ENCODE results near the gene WDR64.

WDR64 gene

DNA sequence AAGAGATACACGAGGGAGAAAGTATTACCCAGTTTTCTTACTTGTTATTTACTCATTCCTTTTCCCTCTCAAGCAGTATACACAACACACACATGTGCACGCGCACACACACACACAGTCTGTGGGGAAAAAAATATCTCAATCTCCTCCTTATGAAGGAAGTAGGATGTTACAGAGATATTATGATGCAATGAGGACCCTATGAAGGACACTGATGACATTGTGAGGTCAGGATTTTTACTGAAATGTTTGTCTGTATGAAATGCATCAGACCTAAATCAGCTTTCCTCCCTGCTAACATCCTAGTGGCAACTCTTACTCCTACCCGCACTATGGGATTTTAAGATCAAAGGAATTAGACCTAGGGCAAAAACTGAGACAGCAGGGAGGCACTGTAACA, at the start of gene WDR64:
Gene WDR64, plus strand, starts transcription at position 270 of the 400 bp plus-strand sequence. CDS start 204 bp downstream, outside the sequence.
- Mint-ChIP-seq H3K27me3 (ENCODE audit: low read depth, poor library complexity) (no peaks in the 10 kb centered on the region), H3K27ac (no peak within 1 kb of the TSS), H3K9me3 (peaks cover 3% of the 10 kb centered on the region), H3K36me3 (ENCODE audit: low read depth) (no peaks in the 10 kb centered on the region), H3K4me1 (no peaks in the 10 kb centered on the region), H3K4me3 (no peak within 1 kb of the TSS)
- DNase-seq = no peak
- TF ChIP-seq, protein P1, sequence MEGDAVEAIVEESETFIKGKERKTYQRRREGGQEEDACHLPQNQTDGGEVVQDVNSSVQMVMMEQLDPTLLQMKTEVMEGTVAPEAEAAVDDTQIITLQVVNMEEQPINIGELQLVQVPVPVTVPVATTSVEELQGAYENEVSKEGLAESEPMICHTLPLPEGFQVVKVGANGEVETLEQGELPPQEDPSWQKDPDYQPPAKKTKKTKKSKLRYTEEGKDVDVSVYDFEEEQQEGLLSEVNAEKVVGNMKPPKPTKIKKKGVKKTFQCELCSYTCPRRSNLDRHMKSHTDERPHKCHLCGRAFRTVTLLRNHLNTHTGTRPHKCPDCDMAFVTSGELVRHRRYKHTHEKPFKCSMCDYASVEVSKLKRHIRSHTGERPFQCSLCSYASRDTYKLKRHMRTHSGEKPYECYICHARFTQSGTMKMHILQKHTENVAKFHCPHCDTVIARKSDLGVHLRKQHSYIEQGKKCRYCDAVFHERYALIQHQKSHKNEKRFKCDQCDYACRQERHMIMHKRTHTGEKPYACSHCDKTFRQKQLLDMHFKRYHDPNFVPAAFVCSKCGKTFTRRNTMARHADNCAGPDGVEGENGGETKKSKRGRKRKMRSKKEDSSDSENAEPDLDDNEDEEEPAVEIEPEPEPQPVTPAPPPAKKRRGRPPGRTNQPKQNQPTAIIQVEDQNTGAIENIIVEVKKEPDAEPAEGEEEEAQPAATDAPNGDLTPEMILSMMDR (IDR thresholded peaks at IDR 0.05) = no peak

GRCh38 chr1:241603731-241604245, 48.3 kb upstream of the WDR64 start:
- H3K27me3 Mint-ChIP-seq (ENCODE audit: low read depth, poor library complexity) = no peaks in the 10 kb centered on the region
- H3K27ac Mint-ChIP-seq = peak overlapping the region; percentile 21
- H3K4me1 Mint-ChIP-seq = peaks cover 8% of the 10 kb centered on the region
- peaks cover 43% of the 10 kb centered on the region for H3K36me3 Mint-ChIP-seq (ENCODE audit: low read depth)
- TF ChIP-seq, protein P1 (IDR thresholded peaks at IDR 0.05) = no peak
- no peak for DNase-seq
- no peak overlapping the region for H3K4me3 Mint-ChIP-seq
- H3K9me3 Mint-ChIP-seq = no peaks in the 10 kb centered on the region

- Mint-ChIP-seq H3K27ac (peak overlapping the region; percentile 80), H3K27me3 (ENCODE audit: low read depth, poor library complexity) (no peaks in the 10 kb centered on the region), H3K36me3 (ENCODE audit: low read depth) (peaks cover 40% of the 10 kb centered on the region), H3K9me3 (no peaks in the 10 kb centered on the region), H3K4me1 (peaks cover 8% of the 10 kb centered on the region), H3K4me3 (no peak overlapping the region)
- TF ChIP-seq, protein P1 (IDR thresholded peaks at IDR 0.05) = peak; percentile 37
- no peak for DNase-seq
These were observed 46.8 kb upstream of the WDR64 start for GRCh38 chr1:241605146-241605805.

DNA sequence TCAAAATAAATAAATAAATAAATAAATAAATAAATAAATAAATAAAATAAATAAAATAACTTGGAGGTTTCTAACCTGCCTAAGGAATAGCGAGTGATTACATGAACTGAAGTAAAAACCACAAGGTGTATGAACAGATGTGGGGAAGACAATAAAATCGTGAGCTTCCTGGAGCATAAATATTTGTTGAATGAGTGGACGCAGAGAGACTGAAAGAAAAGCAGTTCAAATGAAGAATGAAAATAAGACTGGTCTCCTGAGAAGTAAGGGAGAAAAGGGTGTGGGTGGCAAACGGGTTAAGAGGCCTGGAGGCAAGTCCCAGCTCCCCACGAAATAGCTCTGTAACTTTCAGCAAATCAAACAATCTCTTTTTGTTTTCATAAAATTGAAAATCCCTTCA, 45.5 kb upstream of the WDR64 start:
- H3K27me3 Mint-ChIP-seq (ENCODE audit: low read depth, poor library complexity) = no peaks in the 10 kb centered on the region
- peaks cover 8% of the 10 kb centered on the region for H3K4me1 Mint-ChIP-seq
- H3K4me3 Mint-ChIP-seq = no peak overlapping the region
- H3K9me3 Mint-ChIP-seq = no peaks in the 10 kb centered on the region
- TF ChIP-seq, protein P1 (IDR thresholded peaks at IDR 0.05) = no peak
- H3K36me3 Mint-ChIP-seq (ENCODE audit: low read depth) = peaks cover 28% of the 10 kb centered on the region
- H3K27ac Mint-ChIP-seq = no peak overlapping the region
- no peak for DNase-seq

DNA sequence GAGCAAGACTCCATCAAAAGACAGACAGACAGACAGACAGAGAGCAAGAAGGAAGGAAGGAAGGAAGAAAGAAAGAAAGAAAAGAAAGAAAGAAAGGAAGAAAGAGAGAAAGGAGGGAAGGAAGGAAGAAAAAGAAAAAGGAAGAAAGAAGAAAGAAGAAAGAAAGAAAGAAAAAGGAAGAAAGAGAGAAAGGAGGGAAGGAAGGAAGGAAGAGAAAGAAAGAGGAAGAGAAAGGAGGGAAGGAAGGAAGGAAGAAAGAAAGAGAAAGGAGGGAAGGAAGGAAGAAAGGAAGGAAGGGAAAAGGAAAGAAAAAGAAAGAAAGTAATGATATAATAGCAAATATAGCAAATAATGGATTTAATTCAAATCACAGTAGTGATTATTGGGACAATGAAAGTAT, 44.6 kb upstream of the WDR64 start:
- Mint-ChIP-seq H3K27ac (no peak overlapping the region), H3K4me3 (no peak overlapping the region), H3K36me3 (ENCODE audit: low read depth) (peaks cover 19% of the 10 kb centered on the region), H3K27me3 (ENCODE audit: low read depth, poor library complexity) (no peaks in the 10 kb centered on the region), H3K9me3 (no peaks in the 10 kb centered on the region), H3K4me1 (peaks cover 8% of the 10 kb centered on the region)
- TF ChIP-seq, protein P1 (IDR thresholded peaks at IDR 0.05) = no peak
- no peak for DNase-seq

All from nephron progenitor cell (in vitro differentiated cells).